ENCODE data around the gene MRTFB.

Gene MRTFB

DNA sequence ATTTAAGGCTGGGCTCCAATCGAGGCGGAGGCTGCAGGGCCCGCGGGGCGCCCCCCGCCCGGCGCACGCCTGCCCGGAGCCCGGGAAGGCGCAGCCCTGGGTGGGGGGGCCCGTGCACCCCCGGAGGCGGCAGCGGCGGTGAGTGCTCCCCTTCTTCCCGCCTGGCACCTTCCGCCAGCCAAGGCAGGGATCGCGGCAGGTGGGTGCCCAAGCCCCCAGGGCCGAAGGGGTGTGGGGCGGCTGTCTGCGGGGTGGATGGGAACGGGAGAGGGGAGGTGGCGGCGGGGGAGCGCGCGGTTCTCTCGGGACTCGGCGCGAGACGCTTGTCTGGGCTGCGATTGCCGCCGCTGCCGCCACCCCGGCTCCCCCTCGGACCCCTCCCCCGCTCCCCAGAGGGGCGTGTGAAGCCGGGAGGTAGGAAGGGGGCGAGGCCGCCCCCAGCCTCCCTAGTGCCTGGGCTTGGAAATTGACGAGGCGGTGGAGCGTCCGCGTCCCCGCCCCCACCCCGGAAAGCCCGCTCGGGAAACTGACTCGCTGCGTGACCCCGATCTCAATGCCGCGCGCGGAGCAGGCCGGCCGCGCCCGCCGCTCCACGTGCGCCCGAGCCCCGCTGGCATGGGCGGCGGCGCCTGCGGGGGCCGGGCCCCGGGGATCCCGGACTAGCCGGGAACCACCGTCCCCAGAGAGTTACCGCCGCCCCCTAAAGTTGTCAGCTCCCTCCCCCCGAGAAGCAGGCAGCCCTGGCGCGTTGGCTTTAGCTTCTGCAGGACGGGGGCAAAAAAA lies 231.5 kb downstream of the MRTFB start:
- CTCF ChIA-PET = no interaction called here
- 0 out of 2 replicates have a peak, but pooled peaks have one; percentile 12 for TF ChIP-seq L3MBTL2 (conservative IDR thresholded peaks at IDR 0.05)
- TF ChIP-seq, protein P1, sequence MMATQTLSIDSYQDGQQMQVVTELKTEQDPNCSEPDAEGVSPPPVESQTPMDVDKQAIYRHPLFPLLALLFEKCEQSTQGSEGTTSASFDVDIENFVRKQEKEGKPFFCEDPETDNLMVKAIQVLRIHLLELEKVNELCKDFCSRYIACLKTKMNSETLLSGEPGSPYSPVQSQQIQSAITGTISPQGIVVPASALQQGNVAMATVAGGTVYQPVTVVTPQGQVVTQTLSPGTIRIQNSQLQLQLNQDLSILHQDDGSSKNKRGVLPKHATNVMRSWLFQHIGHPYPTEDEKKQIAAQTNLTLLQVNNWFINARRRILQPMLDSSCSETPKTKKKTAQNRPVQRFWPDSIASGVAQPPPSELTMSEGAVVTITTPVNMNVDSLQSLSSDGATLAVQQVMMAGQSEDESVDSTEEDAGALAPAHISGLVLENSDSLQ (IDR thresholded peaks at IDR 0.05) = no peak
- peak; percentile 53 for DNase-seq (ENCODE audit: extremely low spot score)
- POLR2A ChIA-PET = interaction anchor here (1.1 kb wide), 1 partner anchor 383 kb away, joined by 3 read pairs; the partner anchor contains the start of gene ERCC4

DNA sequence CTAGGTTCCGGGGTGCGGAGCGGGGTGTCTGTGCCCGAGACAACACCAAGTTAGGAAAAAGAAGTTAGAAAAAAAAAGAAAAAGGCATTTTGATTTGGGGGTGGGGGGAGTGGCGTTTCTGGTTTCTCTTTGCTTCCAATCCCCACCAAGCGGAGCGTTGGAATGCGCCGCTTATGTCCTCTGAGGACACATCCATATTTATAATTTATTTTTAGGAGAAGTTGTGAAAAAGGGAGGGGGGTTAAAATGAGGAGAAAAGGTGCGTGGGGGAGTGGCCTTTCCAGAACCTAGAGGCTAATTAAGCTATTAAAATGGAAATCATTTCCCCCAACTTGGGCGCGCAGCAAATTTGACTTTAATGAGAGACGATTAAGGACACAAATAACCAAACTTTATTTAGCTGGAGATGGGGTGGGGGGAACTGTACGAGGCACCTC lies 232.1 kb downstream of the MRTFB start:
- no peak for DNase-seq (ENCODE audit: extremely low spot score)
- CTCF ChIA-PET = interaction anchor here (0.7 to 1.0 kb wide), 2 partner anchors 13 to 380 kb away, joined by 3 read pairs; no protein-coding TSS in a partner anchor
- TF ChIP-seq CTBP1 (IDR thresholded peaks at IDR 0.05; ENCODE audit: borderline replicate concordance) (no peak), NFRKB (IDR thresholded peaks at IDR 0.05) (no peak), LEF1 (IDR thresholded peaks at IDR 0.05; ENCODE audit: borderline replicate concordance) (no peak), ZNF384 (IDR thresholded peaks at IDR 0.05) (no peak), FOXM1 (IDR thresholded peaks at IDR 0.05; ENCODE audit: borderline replicate concordance) (no peak), ELF4 (IDR thresholded peaks at IDR 0.05) (no peak), FOXA1 (IDR thresholded peaks at IDR 0.05) (no peak), FOXK2 (IDR thresholded peaks at IDR 0.05) (no peak), BHLHE40 (IDR thresholded peaks at IDR 0.05; ENCODE audit: borderline replicate concordance) (no peak), SP1 (IDR thresholded peaks at IDR 0.05) (no peak)
- TF ChIP-seq, protein P1 (IDR thresholded peaks at IDR 0.05) = no peak
- POLR2A ChIA-PET = interaction anchor here (1.1 kb wide), 1 partner anchor 383 kb away, joined by 3 read pairs; the partner anchor contains the start of gene ERCC4

DNA sequence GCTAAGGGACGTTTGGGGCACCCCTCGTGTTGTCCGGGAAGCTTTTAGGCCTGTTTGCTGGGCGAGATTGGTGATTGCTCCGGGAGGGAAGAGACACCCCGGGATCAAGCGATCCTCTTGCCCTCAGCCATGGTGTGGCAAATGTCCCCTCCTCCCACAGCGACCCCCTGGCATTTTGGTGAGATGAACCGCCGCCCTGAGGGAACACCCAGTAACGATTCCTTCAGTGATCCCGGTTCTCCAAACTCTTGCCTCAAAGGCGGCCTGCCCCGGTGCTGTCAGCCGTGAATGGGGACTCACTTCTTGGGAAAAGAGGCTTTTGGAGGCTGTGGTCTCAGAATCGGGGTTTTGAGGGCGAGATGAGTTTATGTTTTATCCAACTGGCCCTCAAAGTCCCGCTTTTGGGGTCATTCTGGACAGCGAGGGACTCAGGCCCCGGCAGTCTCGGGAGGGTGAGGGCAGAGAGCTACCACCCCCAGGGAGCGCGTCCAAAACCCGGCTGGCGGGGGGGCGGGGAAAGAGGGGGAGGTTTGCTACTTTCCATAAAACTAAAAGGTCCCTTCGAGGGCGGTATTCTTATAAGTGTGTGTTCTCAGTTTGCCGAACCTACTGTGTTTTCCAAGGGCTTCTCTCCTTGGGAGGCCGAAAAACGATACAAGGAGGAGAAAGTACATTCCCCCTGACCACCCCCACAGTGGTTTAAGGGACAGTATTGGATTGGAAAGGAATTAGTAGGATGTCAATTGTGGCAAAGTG lies 232.7 kb downstream of the MRTFB start:
- DNase-seq (ENCODE audit: extremely low spot score) = no peak
- TF ChIP-seq BHLHE40 (IDR thresholded peaks at IDR 0.05; ENCODE audit: borderline replicate concordance) (no peak), NFRKB (IDR thresholded peaks at IDR 0.05) (no peak), ELF4 (IDR thresholded peaks at IDR 0.05) (no peak), TARDBP (IDR thresholded peaks at IDR 0.05) (no peak), ARNT (IDR thresholded peaks at IDR 0.05) (no peak), FOXA1 (IDR thresholded peaks at IDR 0.05) (no peak), HDGF (IDR thresholded peaks at IDR 0.05; ENCODE audit: borderline replicate concordance) (no peak), CTBP1 (IDR thresholded peaks at IDR 0.05; ENCODE audit: borderline replicate concordance) (no peak), L3MBTL2 (conservative IDR thresholded peaks at IDR 0.05) (no peak), SUZ12 (IDR thresholded peaks at IDR 0.05) (no peak), FOXM1 (IDR thresholded peaks at IDR 0.05; ENCODE audit: borderline replicate concordance) (no peak)
- POLR2A ChIA-PET = interaction anchor here (1.1 kb wide), 1 partner anchor 384 kb away, joined by 3 read pairs; the partner anchor contains the start of gene ERCC4
- CTCF ChIA-PET = interaction anchor here (0.7 to 1.0 kb wide), 2 partner anchors 12 to 380 kb away, joined by 3 read pairs; no protein-coding TSS in a partner anchor

DNA sequence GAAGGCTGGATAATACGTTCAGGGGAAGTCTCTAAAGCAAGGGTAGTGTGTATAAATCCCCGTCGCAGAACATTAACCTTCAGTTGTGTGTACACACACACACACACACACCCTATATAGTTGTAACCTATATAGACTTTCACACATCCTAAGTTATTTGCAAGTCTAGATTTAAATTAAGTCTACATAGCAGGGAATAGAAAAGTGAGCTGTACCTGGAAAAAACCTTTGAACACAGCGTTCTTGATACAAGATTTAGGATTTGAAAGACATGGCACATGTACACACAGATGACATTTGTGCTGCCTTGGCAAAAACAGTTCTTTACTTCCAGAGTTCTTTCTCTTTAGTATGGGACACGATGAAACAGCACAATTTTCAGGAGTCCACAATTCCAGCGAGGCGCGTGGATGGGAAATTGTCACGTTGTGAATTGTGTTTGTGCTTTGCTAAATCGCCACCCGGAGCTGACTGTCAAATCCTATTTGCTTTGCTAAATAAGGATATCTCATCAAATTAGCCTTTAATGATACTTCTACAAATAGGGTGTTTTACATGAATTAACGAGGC lies 233.9 kb downstream of the MRTFB start:
- TF ChIP-seq SP1 (IDR thresholded peaks at IDR 0.05) = no peak
- TF ChIP-seq ELF4 (IDR thresholded peaks at IDR 0.05) = no peak
- TF ChIP-seq ZNF384 (IDR thresholded peaks at IDR 0.05) = no peak
- no peak for TF ChIP-seq BHLHE40 (IDR thresholded peaks at IDR 0.05; ENCODE audit: borderline replicate concordance)
- no peak for TF ChIP-seq NFRKB (IDR thresholded peaks at IDR 0.05)
- TF ChIP-seq HDGF (IDR thresholded peaks at IDR 0.05; ENCODE audit: borderline replicate concordance) = no peak
- TF ChIP-seq SUZ12 (IDR thresholded peaks at IDR 0.05) = no peak
- no peak for TF ChIP-seq FOXK2 (IDR thresholded peaks at IDR 0.05)
- DNase-seq (ENCODE audit: extremely low spot score) = no peak
- ChIA-PET CTCF (no interaction called here), POLR2A (no interaction called here)

DNA sequence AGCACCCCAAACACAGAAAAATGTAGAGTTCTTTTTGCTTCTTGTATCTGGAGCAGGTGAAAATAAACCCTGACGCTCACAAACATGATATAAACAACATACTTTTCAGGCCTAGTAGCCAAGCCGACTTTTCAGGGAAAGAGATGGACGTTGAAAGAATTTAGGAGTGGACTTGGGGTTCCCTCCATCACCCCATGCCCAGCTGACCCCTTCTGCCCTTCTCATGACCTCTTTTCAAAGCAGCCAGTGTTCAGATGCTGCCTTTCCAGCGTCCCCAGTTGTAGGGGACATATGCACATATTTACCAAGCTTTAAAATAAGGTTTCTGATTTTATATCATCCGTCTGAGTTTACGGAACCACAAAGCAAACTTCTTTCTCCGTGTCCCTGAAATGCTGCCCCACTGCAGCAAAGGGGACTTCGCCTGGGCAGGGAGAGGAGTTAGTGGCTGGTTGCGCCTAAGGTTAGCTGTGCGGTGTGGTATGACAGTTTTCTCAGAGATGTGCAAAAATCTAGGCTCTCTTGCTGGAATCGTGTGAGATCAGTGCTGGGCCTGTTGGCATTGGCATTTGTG lies 235.5 kb downstream of the MRTFB start:
- TF ChIP-seq SUZ12 (IDR thresholded peaks at IDR 0.05) = no peak
- TF ChIP-seq, protein P1 (IDR thresholded peaks at IDR 0.05) = no peak
- TF ChIP-seq FOXM1 (IDR thresholded peaks at IDR 0.05; ENCODE audit: borderline replicate concordance) = no peak
- TF ChIP-seq LEF1 (IDR thresholded peaks at IDR 0.05; ENCODE audit: borderline replicate concordance) = no peak
- TF ChIP-seq ZNF384 (IDR thresholded peaks at IDR 0.05) = no peak
- TF ChIP-seq HDGF (IDR thresholded peaks at IDR 0.05; ENCODE audit: borderline replicate concordance) = no peak
- no peak for TF ChIP-seq ELF4 (IDR thresholded peaks at IDR 0.05)
- TF ChIP-seq CTBP1 (IDR thresholded peaks at IDR 0.05; ENCODE audit: borderline replicate concordance) = no peak
- TF ChIP-seq ARNT (IDR thresholded peaks at IDR 0.05) = no peak
- no peak for TF ChIP-seq L3MBTL2 (conservative IDR thresholded peaks at IDR 0.05)
- TF ChIP-seq TARDBP (IDR thresholded peaks at IDR 0.05) = no peak
- TF ChIP-seq NFRKB (IDR thresholded peaks at IDR 0.05) = no peak
- TF ChIP-seq FOXK2 (IDR thresholded peaks at IDR 0.05) = no peak
- TF ChIP-seq BHLHE40 (IDR thresholded peaks at IDR 0.05; ENCODE audit: borderline replicate concordance) = no peak
- no peak for TF ChIP-seq SP1 (IDR thresholded peaks at IDR 0.05)
- TF ChIP-seq FOXA1 (IDR thresholded peaks at IDR 0.05) = no peak
- POLR2A ChIA-PET = no interaction called here
- DNase-seq (ENCODE audit: extremely low spot score) = no peak
- CTCF ChIA-PET = no interaction called here

Data from HEK293T (cell line).